ENCODE measurements around the gene TYRO3. TPM values are rescaled to one million over a fixed set of nuclear protein-coding genes. Genes with fewer than 3 reads are reported as not detected.

The TYRO3 gene
- total and polyA plus RNA-seq, 4 experiments from 2014 or later, result 0.11 to 0.36 (median 0.17) TPM; not detected in 1

GRCh38 chr15:41553731-41554130 lies 5.3 kb upstream of the TYRO3 start:
- H3K27me3 ChIP-seq (ENCODE audit: insufficient read depth, low read length), result no peaks in the 10 kb centered on the region
- POLR2A ChIA-PET (ENCODE audit: partially characterized antibody), result no interaction called here
- CTCF ChIA-PET (ENCODE audit: partially characterized antibody), result no interaction called here

DNA sequence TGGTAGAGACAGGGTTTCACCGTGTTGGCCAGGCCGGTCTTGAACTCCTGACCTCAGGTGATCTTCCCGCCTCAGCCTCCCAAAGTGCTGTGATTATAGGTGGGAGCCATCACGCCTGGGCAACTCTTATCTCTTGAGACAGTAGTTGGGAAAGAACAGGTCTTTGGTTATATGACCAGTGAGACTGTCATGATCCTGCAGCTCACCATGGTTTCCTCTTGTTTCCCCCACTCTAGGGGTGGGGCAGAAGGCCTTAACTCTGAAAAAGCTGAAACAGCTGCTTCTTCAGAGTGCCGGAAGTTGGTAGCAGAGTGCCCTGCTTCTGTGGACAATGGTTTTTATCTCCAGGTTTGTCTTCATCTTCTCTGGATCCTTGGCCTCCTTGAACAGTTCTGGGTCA lies 4.7 kb upstream of the TYRO3 start:
- Histone ChIP-seq H3K36me3 (ENCODE audit: insufficient read depth, low read length) (no peaks in the 10 kb centered on the region), H3K4me1 (ENCODE audit: insufficient read depth, low read length) (peaks cover 12% of the 10 kb centered on the region), H3K9me3 (ENCODE audit: control insufficient read depth in 1 of 2, low read length in 2 of 2) (no peaks in the 10 kb centered on the region), H3K27ac (ENCODE audit: low read depth, low read length) (no peak overlapping the region), H3K27me3 (ENCODE audit: insufficient read depth, low read length) (no peaks in the 10 kb centered on the region), H3K4me3 (ENCODE audit: low read length in 2 of 2) (no peak overlapping the region)
- H3K9me3 Mint-ChIP-seq, result peaks cover 0 to 4% (median 0%) of the 10 kb centered on the region in 8 donors
- H3K4me3 Mint-ChIP-seq, result no peak overlapping the region
- H3K27ac Mint-ChIP-seq, result no peak overlapping the region
- H3K36me3 Mint-ChIP-seq, result peaks cover 0 to 6% of the 10 kb centered on the region in 2 donors
- ChIA-PET POLR2A (ENCODE audit: partially characterized antibody) (interaction anchor here (1.6 kb wide), 1 partner anchor 11 kb away, joined by 4 read pairs; the partner anchor contains the start of gene RPAP1), CTCF (ENCODE audit: partially characterized antibody) (no interaction called here)
- DNase-seq, result no peak
- H3K27me3 Mint-ChIP-seq, result peaks cover 0 to 6% of the 10 kb centered on the region in 2 donors
- intact Hi-C loops (cut with micrococcal nuclease), result loop anchor here (10.0 kb wide), 1 partner anchor 140 kb away; no protein-coding TSS in a partner anchor
- H3K4me1 Mint-ChIP-seq, result peaks cover 8 to 22% (median 19%) of the 10 kb centered on the region in 4 donors

More at GRCh38 chr15:41553731-41554130, 5.3 kb upstream of the TYRO3 start:
- Mint-ChIP-seq H3K4me1 (peaks cover 8 to 22% (median 19%) of the 10 kb centered on the region in 4 donors), H3K36me3 (peaks cover 0 to 6% of the 10 kb centered on the region in 2 donors), H3K9me3 (peaks cover 0 to 4% (median 0%) of the 10 kb centered on the region in 8 donors), H3K4me3 (no peak overlapping the region), H3K27me3 (peaks cover 0 to 6% of the 10 kb centered on the region in 2 donors), H3K27ac (no peak overlapping the region)
- Histone ChIP-seq H3K27ac (ENCODE audit: low read depth, low read length) (no peak overlapping the region), H3K9me3 (ENCODE audit: control insufficient read depth in 1 of 2, low read length in 2 of 2) (no peaks in the 10 kb centered on the region), H3K4me1 (ENCODE audit: insufficient read depth, low read length) (peaks cover 11% of the 10 kb centered on the region), H3K4me3 (ENCODE audit: low read length in 2 of 2) (no peak overlapping the region), H3K36me3 (ENCODE audit: insufficient read depth, low read length) (no peaks in the 10 kb centered on the region)
- DNase-seq, result no peak
- intact Hi-C loops (cut with micrococcal nuclease), result loop anchor here (10.0 kb wide), 1 partner anchor 141 kb away; no protein-coding TSS in a partner anchor

DNA sequence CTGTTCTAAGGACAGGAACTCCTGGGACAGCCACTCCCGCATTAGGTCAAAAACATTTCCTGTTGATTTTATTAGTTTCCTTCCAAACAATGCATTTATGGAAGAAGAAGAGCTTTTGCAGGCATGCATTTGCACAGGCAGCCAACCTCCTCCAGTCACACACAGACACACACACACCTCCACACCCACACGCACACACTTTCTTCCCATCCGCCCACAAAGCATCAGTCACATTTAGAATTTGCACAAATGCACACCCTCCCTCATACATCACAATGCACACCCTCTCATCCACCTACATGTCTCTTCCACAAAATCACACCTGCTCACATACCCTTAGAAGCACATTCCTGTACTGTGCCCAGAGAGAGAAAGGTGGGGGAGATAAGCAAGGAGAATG lies 4.1 kb upstream of the TYRO3 start:
- Mint-ChIP-seq H3K4me1 (peaks cover 8 to 27% (median 22%) of the 10 kb centered on the region in 4 donors), H3K27ac (peak overlapping the region in 1 of 7 donors; percentile 3), H3K4me3 (peak overlapping the region in 2 of 8 donors; percentile 1 to 43), H3K27me3 (peaks cover 0 to 6% of the 10 kb centered on the region in 2 donors), H3K36me3 (peaks cover 0 to 6% of the 10 kb centered on the region in 2 donors), H3K9me3 (peaks cover 0 to 4% (median 0%) of the 10 kb centered on the region in 8 donors)
- ChIA-PET POLR2A (ENCODE audit: partially characterized antibody) (interaction anchor here (1.6 kb wide), 1 partner anchor 11 kb away, joined by 4 read pairs; the partner anchor contains the start of gene RPAP1), CTCF (ENCODE audit: partially characterized antibody) (no interaction called here)
- Histone ChIP-seq H3K4me1 (ENCODE audit: insufficient read depth, low read length) (peaks cover 17% of the 10 kb centered on the region), H3K4me3 (ENCODE audit: low read length in 2 of 2) (no peak overlapping the region), H3K9me3 (ENCODE audit: control insufficient read depth in 1 of 2, low read length in 2 of 2) (no peaks in the 10 kb centered on the region), H3K27ac (ENCODE audit: low read depth, low read length) (no peak overlapping the region), H3K27me3 (ENCODE audit: insufficient read depth, low read length) (peaks cover under 1% of the 10 kb centered on the region), H3K36me3 (ENCODE audit: insufficient read depth, low read length) (no peaks in the 10 kb centered on the region)
- no peak for DNase-seq
- intact Hi-C loops (cut with micrococcal nuclease), result loop anchor here (5.0 to 10.0 kb wide), 4 partner anchors 47 to 272 kb away; partner anchors contain the start of gene JMJD7

- peaks cover 0 to 4% (median 0%) of the 10 kb centered on the region in 8 donors for H3K9me3 Mint-ChIP-seq
- no peak for DNase-seq
- peaks cover 0 to 9% of the 10 kb centered on the region in 2 donors for H3K27me3 Mint-ChIP-seq
- POLR2A ChIA-PET (ENCODE audit: partially characterized antibody), result interaction anchor here (2.5 kb wide), 1 partner anchor 13 kb away, joined by 13 read pairs; the partner anchor contains the start of gene RPAP1
- peak overlapping the region in 1 of 7 donors; percentile 35 for H3K27ac Mint-ChIP-seq
- intact Hi-C loops (cut with micrococcal nuclease), result loop anchor here (1.0 to 10.0 kb wide), 10 partner anchors 12 to 502 kb away; partner anchors contain the start of genes JMJD7, MAPKBP1, MGA and RPAP1
- Histone ChIP-seq H3K36me3 (ENCODE audit: insufficient read depth, low read length) (no peaks in the 10 kb centered on the region), H3K27ac (ENCODE audit: low read depth, low read length) (no peak overlapping the region), H3K27me3 (ENCODE audit: insufficient read depth, low read length) (peaks cover 4% of the 10 kb centered on the region), H3K4me1 (ENCODE audit: insufficient read depth, low read length) (peaks cover 19% of the 10 kb centered on the region), H3K4me3 (ENCODE audit: low read length in 2 of 2) (no peak overlapping the region), H3K9me3 (ENCODE audit: control insufficient read depth in 1 of 2, low read length in 2 of 2) (no peaks in the 10 kb centered on the region)
- H3K36me3 Mint-ChIP-seq, result peaks cover 0 to 6% of the 10 kb centered on the region in 2 donors
- peaks cover 8 to 30% (median 24%) of the 10 kb centered on the region in 4 donors for H3K4me1 Mint-ChIP-seq
- CTCF ChIA-PET (ENCODE audit: partially characterized antibody), result interaction anchor here (1.1 to 2.8 kb wide), 5 partner anchors 11 to 139 kb away, joined by 3 to 32 read pairs (median 4); partner anchors contain the start of gene RPAP1
- no peak overlapping the region for H3K4me3 Mint-ChIP-seq
Observed at GRCh38 chr15:41556677-41557076, 2.3 kb upstream of the TYRO3 start.

DNA sequence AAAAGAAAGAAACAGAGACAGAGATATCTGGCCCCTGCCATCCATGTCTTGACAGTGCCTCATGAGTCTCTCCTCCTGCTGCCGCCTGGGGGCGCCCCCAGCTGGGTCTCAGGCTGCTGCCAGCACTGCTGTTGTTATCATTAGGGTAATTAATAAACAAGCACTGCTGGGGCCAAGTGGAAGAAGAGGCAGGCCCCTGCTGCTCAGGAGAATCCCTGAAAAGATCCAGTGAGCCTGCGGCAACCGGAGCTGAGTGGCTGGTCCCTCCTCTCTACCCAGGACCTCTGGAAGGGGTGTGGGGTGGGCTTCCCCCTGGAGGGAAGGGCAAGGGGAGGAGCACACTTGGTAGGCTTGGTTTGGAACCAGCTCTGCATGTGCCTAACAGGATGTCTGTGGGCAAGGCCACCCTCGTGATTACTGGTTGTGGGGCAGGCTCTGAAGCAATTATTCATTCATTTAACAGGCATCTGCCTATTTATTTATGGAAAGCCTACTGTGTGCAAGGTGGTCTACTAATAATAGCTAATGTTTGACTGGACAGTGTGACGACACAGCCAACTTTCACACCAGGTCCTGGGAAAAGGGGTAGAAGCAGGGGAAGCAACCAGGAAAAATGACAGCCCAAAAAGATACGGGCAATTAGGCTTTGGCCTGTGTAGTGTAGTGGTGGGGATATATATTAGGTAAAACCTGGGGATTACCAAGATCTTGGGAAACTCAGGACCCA lies 1.2 kb upstream of the TYRO3 start:
- H3K9me3 ChIP-seq (ENCODE audit: control insufficient read depth in 1 of 2, low read length in 2 of 2), result no peaks in the 10 kb centered on the region
- Mint-ChIP-seq H3K4me1 (peaks cover 8 to 30% (median 24%) of the 10 kb centered on the region in 4 donors), H3K27me3 (peaks cover 0 to 9% of the 10 kb centered on the region in 2 donors), H3K36me3 (peaks cover 0 to 6% of the 10 kb centered on the region in 2 donors), H3K4me3 (peak overlapping the region; percentile 82 to 98 (median 89)), H3K9me3 (peaks cover 0 to 4% (median 0%) of the 10 kb centered on the region in 8 donors), H3K27ac (peak overlapping the region; percentile 90 to 98 (median 93))
- ChIA-PET POLR2A (ENCODE audit: partially characterized antibody) (interaction anchor here (0.7 to 2.5 kb wide), 15 partner anchors 13 to 379 kb away, joined by 3 to 13 read pairs (median 4); partner anchors contain the start of genes MAPKBP1, MGA and RPAP1), CTCF (ENCODE audit: partially characterized antibody) (interaction anchor here (0.6 to 2.8 kb wide), 32 partner anchors 9 to 524 kb away, joined by 3 to 32 read pairs (median 4); partner anchors contain the start of genes MAPKBP1, MGA and RPAP1)
- peaks cover 4% of the 10 kb centered on the region for H3K27me3 ChIP-seq (ENCODE audit: insufficient read depth, low read length)
- peak overlapping the region; percentile 17 for H3K27ac ChIP-seq (ENCODE audit: low read depth, low read length)
- H3K4me1 ChIP-seq (ENCODE audit: insufficient read depth, low read length), result peaks cover 19% of the 10 kb centered on the region
- H3K4me3 ChIP-seq (ENCODE audit: low read length in 2 of 2), result peak overlapping the region in 1 of 2 donors; percentile 32
- H3K36me3 ChIP-seq (ENCODE audit: insufficient read depth, low read length), result no peaks in the 10 kb centered on the region
- DNase-seq, result peak; percentile 80 to 87 (median 84)
- intact Hi-C loops (cut with micrococcal nuclease), result loop anchor here (1.0 to 10.0 kb wide), 10 partner anchors 14 to 501 kb away; partner anchors contain the start of genes JMJD7, MAPKBP1, MGA and RPAP1

GRCh38 chr15:41559239-41559782 lies 299 bp downstream of the TYRO3 start:
- Histone ChIP-seq H3K27ac (ENCODE audit: low read depth, low read length) (no peak overlapping the region), H3K4me3 (ENCODE audit: low read length in 2 of 2) (peak overlapping the region in 1 of 2 donors; percentile 33), H3K27me3 (ENCODE audit: insufficient read depth, low read length) (peaks cover 4% of the 10 kb centered on the region), H3K4me1 (ENCODE audit: insufficient read depth, low read length) (peaks cover 19% of the 10 kb centered on the region), H3K9me3 (ENCODE audit: control insufficient read depth in 1 of 2, low read length in 2 of 2) (no peaks in the 10 kb centered on the region), H3K36me3 (ENCODE audit: insufficient read depth, low read length) (no peaks in the 10 kb centered on the region)
- peaks cover 0 to 2% (median 0%) of the 10 kb centered on the region in 8 donors for H3K9me3 Mint-ChIP-seq
- peaks cover 0 to 6% of the 10 kb centered on the region in 2 donors for H3K36me3 Mint-ChIP-seq
- H3K4me1 Mint-ChIP-seq, result peaks cover 8 to 30% (median 23%) of the 10 kb centered on the region in 4 donors
- H3K4me3 Mint-ChIP-seq, result peak overlapping the region; percentile 66 to 83 (median 80)
- intact Hi-C loops (cut with micrococcal nuclease), result loop anchor here (5.0 to 10.0 kb wide), 4 partner anchors 43 to 268 kb away; partner anchors contain the start of gene JMJD7
- POLR2A ChIA-PET (ENCODE audit: partially characterized antibody), result interaction anchor here (1.0 kb wide), 1 partner anchor 101 kb away, joined by 4 read pairs; the partner anchor contains the start of gene MGA
- CTCF ChIA-PET (ENCODE audit: partially characterized antibody), result no interaction called here
- peak overlapping the region in 5 of 7 donors; percentile 19 to 80 (median 52) for H3K27ac Mint-ChIP-seq
- H3K27me3 Mint-ChIP-seq, result peaks cover 0 to 9% of the 10 kb centered on the region in 2 donors
- no peak for DNase-seq

Measured in CD4-positive, alpha-beta memory T cell (primary cell).